K562 (cell line): ENCODE results near the gene ACSS1. TPM values are rescaled to one million over a fixed set of nuclear protein-coding genes. Genes with fewer than 3 reads are reported as not detected.

Experiments
- ATAC-seq: fragments of 200-7000 bp; cut with Tn5 transposase; 3 replicates; pipeline ENCODE4 v1.9.1; 2020; ENCODE audit warnings: moderate library complexity
- BruUV-seq: library from RNA; stranded (reverse); fragments of 400-500 nt; replicated peaks from 2 replicates; lab custom pipeline; 2021; lab: Mats Ljungman, UMichigan
- CTCF ChIA-PET: fragments of 300-600 bp; formaldehyde crosslinking; extraction: SDS; loops from one replicate; lab custom pipeline; 2021; ENCODE audit warnings: low intra/inter-chr PET ratio; lab: Yijun Ruan, JAX
- POLR2A ChIA-PET: fragments of 300-600, 350-650 bp; sonication (Branson Sonifier 250); formaldehyde crosslinking; extraction: SDS; loops from one replicate; lab custom pipeline; 2021; ENCODE audit warnings: antibody characterized with exemption, inconsistent platforms; lab: Yijun Ruan, JAX
- DNase-seq, 4 experiments: peaks; one replicate each; pipeline versions ENCODE4 v3.0.0 to v3.0.0-alpha.2; 2011 to 2018; ENCODE audit warnings: low spot score in 3 of 4, mixed read lengths in 3 of 4; ENCODE audit errors: extremely low read depth in 1 of 4
- FAIRE-seq: peaks from 2 replicates; lab custom pipeline; 2011; peaks lifted over from hg19 to GRCh38; lab: Jason Lieb, UNC
- H2AFZ ChIP-seq: 2 replicates; pipeline ENCODE4 v1.6.0; 2011; ENCODE audit warnings: low read depth, low read length, control low read depth, inconsistent platforms
- H3K27ac ChIP-seq: fragments of 200-600 bp; 3 replicates; pipeline ENCODE4 v1.8.0; 2011; ENCODE audit warnings: low read depth, mild to moderate bottlenecking, control low read depth, inconsistent platforms, low read length, moderate library complexity, mixed read lengths; ENCODE audit errors: extremely low read depth
- H3K27me3 ChIP-seq, 2 experiments: fragments of 300-600 bp in 1 of 2; 2 replicates in 1 of 2; 3 replicates in 1 of 2; pipeline versions ENCODE4 v1.6.0 to v1.8.0; 2011; ENCODE audit warnings: inconsistent platforms in 2 of 2, low read length in 2 of 2, mild to moderate bottlenecking in 1 of 2, mixed read lengths in 1 of 2, moderate library complexity in 1 of 2; ENCODE audit not compliant: control insufficient read depth in 2 of 2, insufficient read depth in 2 of 2
- H3K36me3 ChIP-seq: fragments of 300-600 bp; 3 replicates; pipeline ENCODE4 v1.8.0; 2011; ENCODE audit warnings: mild to moderate bottlenecking, low read length, inconsistent platforms; ENCODE audit not compliant: control insufficient read depth, insufficient read depth
- H3K4me1 ChIP-seq, 2 experiments: fragments of 200-600 bp in 1 of 2; replicated peaks in 1 of 2; 2 replicates in 1 of 2; 3 replicates in 1 of 2; pipeline versions ENCODE4 v1.5.1 to v1.8.0; 2011; ENCODE audit warnings: inconsistent platforms in 2 of 2, low read length in 2 of 2, mild to moderate bottlenecking in 1 of 2, mixed read lengths in 1 of 2, moderate library complexity in 1 of 2; ENCODE audit not compliant: control insufficient read depth in 2 of 2, insufficient read depth in 2 of 2
- H3K4me2 ChIP-seq: 2 replicates; pipeline ENCODE4 v1.6.1; 2011; ENCODE audit warnings: low read length, control low read depth, inconsistent platforms, mixed read lengths; ENCODE audit not compliant: insufficient read depth
- H3K4me3 ChIP-seq: fragments of 200-600 bp; sonication (generic), shearing (Covaris generic); 2 replicates; pipeline ENCODE4 v1.5.1; 2016; ENCODE audit warnings: control low read depth, inconsistent platforms
- H3K79me2 ChIP-seq: fragments of 200-600 bp; 3 replicates; pipeline ENCODE4 v1.8.0; 2011; ENCODE audit warnings: low read length, inconsistent platforms; ENCODE audit not compliant: control insufficient read depth, insufficient read depth
- H3K9ac ChIP-seq, 2 experiments: 2 replicates each; pipeline versions ENCODE4 v1.6.0 to v1.6.1; 2011; ENCODE audit warnings: low read depth in 2 of 2, low read length in 2 of 2, control low read depth in 1 of 2, inconsistent platforms in 1 of 2, mild to moderate bottlenecking in 1 of 2, mixed read lengths in 1 of 2; ENCODE audit not compliant: insufficient read depth in 1 of 2
- H3K9me1 ChIP-seq: one replicate; pipeline ENCODE4 v1.6.0; 2011; ENCODE audit warnings: inconsistent platforms, mild to moderate bottlenecking, low read length, moderate library complexity; ENCODE audit not compliant: control insufficient read depth, insufficient read depth
- H3K9me3 ChIP-seq: replicated peaks from 2 replicates; pipeline ENCODE4 v1.5.1; 2011; ENCODE audit warnings: low read depth, low read length, inconsistent platforms; ENCODE audit not compliant: control insufficient read depth, insufficient read depth
- H4K20me1 ChIP-seq: replicated peaks from 2 replicates; pipeline ENCODE4 v1.6.1; 2011; ENCODE audit warnings: low read length, inconsistent platforms, mixed read lengths; ENCODE audit not compliant: control insufficient read depth, insufficient read depth
- BCOR ChIP-seq: fragments of 450-650 bp; IDR thresholded peaks from 2 replicates; pipeline ENCODE4 v1.6.1; 2016
- BDP1 ChIP-seq: IDR thresholded peaks from 3 replicates; pipeline ENCODE4 v1.6.1; 2011; ENCODE audit not compliant: insufficient read length, insufficient read depth
- CSDE1 ChIP-seq, 2 experiments: fragments of 450-650 bp; IDR thresholded peaks; 2 replicates each; pipeline ENCODE4 v1.6.1; 2016; ENCODE audit warnings: mild to moderate bottlenecking in 1 of 2
- EWSR1 ChIP-seq: fragments of 450-650 bp; IDR thresholded peaks from 2 replicates; pipeline ENCODE4 v1.6.1; 2018; ENCODE audit warnings: borderline replicate concordance, mild to moderate bottlenecking, low read depth, moderate library complexity; ENCODE audit not compliant: partially characterized antibody
- FOXJ3 ChIP-seq: sonication (generic); formaldehyde crosslinking; IDR thresholded peaks from 2 replicates; pipeline ENCODE4 v1.4.0; 2020; ENCODE audit warnings: mild to moderate bottlenecking, missing genetic modification reagents
- HDAC1 ChIP-seq, 2 experiments: fragments of 450-650 bp; IDR thresholded peaks; 2 replicates each; pipeline ENCODE4 v1.6.1; 2016 to 2017; ENCODE audit warnings: inconsistent platforms in 1 of 2, mild to moderate bottlenecking in 1 of 2, moderate library complexity in 1 of 2
- RFX7 ChIP-seq: fragments of 250-450 bp; sonication (Bioruptor Pico); IDR thresholded peaks from 2 replicates; pipeline ENCODE4 v1.5.1; 2021; ENCODE audit warnings: mild to moderate bottlenecking
- SETDB1 ChIP-seq: IDR thresholded peaks from one replicate; pipeline ENCODE4 v1.6.1; 2012; ENCODE audit warnings: low read length, control low read depth, inconsistent platforms
- TCF7 ChIP-seq: sonication (generic); IDR thresholded peaks from 2 replicates; pipeline ENCODE4 v1.6.1; 2016; ENCODE audit warnings: antibody characterized with exemption, borderline replicate concordance
- TCF7L2 ChIP-seq: fragments of 150-350 bp; IDR thresholded peaks from 2 replicates; pipeline ENCODE4 v1.6.1; 2016; ENCODE audit warnings: low read depth, mild to moderate bottlenecking, low read length, moderate library complexity
- TRIM28 ChIP-seq: fragments of 450-650 bp; IDR thresholded peaks from 2 replicates; pipeline ENCODE4 v1.6.1; 2017
- ZHX1 ChIP-seq: fragments of 150-350 bp; conservative IDR thresholded peaks from 2 replicates; pipeline ENCODE4 v1.6.1; 2014; ENCODE audit warnings: low read length
- ZNF239 ChIP-seq: fragments of 250-450 bp; sonication (Bioruptor Pico); IDR thresholded peaks from 2 replicates; pipeline ENCODE4 v1.4.0; 2020; ENCODE audit warnings: mild to moderate bottlenecking
- ZNF311 ChIP-seq: fragments of 250-450 bp; sonication (Bioruptor Pico); IDR thresholded peaks from 2 replicates; pipeline ENCODE4 v1.4.0; 2020; ENCODE audit warnings: mild to moderate bottlenecking, moderate library complexity
- WGBS: fragments of 100-300 bp; shearing (Covaris generic); methylation state at CpG from one replicate; pipeline ENCODE4 v1.1.6; 2016; ENCODE audit warnings: low coverage, mixed read lengths; ENCODE audit not compliant: insufficient coverage; ENCODE audit errors: missing lambda C conversion rate; 5-methylcytosine and 5-hydroxymethylcytosine counted together
- in situ Hi-C: fragments of 300-500 bp; cut with MboI; formaldehyde crosslinking; loops from 4 replicates; pipeline ENCODE4 v1.15.0; 2018; ENCODE audit warnings: inconsistent platforms, mixed read lengths
- intact Hi-C: fragments of 100-400 bp; cut with micrococcal nuclease; formaldehyde crosslinking; loops from 2 replicates; pipeline ENCODE4 v1.14.2; 2022
- polyA plus RNA-seq, 8 experiments: library from polyadenylated mRNA; depleted of rRNA in 4 of 8; stranded (reverse) in 5 of 8; unstranded in 3 of 8; fragments of >200 nt; fragmentation: Nextera tagmentation in 2 of 8; fragmentation: Illumina TruSeq in 1 of 8; extraction: Ambion mirVana in 2 of 8; extraction: Trizol in 1 of 8; gene quantifications; 2 replicates each; pipeline versions ENCODE4 v1.2.1 to v1.2.3, GENCODE V29; 2011 to 2014; ENCODE audit warnings: inconsistent platforms in 1 of 8, missing spikeins in 1 of 8
- total RNA-seq, 7 experiments: library from RNA; depleted of rRNA in 6 of 7; stranded (reverse); fragments of >200 nt in 6 of 7; fragmentation: Illumina TruSeq in 2 of 7; extraction: Trizol in 2 of 7; gene quantifications; 2 replicates each; pipeline versions ENCODE4 v1.2.1 to v1.2.3, GENCODE V29; 2011 to 2021; ENCODE audit warnings: low replicate concordance in 1 of 7
- TF ChIP-seq, protein P1 (sequence below), 2 experiments: fragments of 450-650 bp; conservative IDR thresholded peaks; 2 replicates each; pipeline ENCODE4 v1.6.1; 2017; ENCODE audit warnings: mild to moderate bottlenecking in 2 of 2, moderate library complexity in 2 of 2
- TF ChIP-seq, protein P2 (sequence below): IDR thresholded peaks from 2 replicates; pipeline ENCODE4 v1.6.1; 2014; ENCODE audit warnings: antibody characterized with exemption
- TF ChIP-seq, protein P3 (sequence below): fragments of 250-450 bp; sonication (Bioruptor Pico); IDR thresholded peaks from 2 replicates; pipeline ENCODE4 v1.5.0; 2021
- TF ChIP-seq, protein P4 (sequence below): sonication (generic); formaldehyde crosslinking; IDR thresholded peaks from 2 replicates; pipeline ENCODE4 v1.9.0; 2022; ENCODE audit warnings: mild to moderate bottlenecking, missing genetic modification reagents

The ACSS1 gene
- total and polyA plus RNA-seq, 9 of the 15 experiments (the other 6 are each of a cell fraction or from before 2014, with no cell fraction given): 0.07 to 2.1 (median 0.27) TPM; not detected in 3

- no peak for DNase-seq
- no peak for FAIRE-seq
- H3K9ac ChIP-seq: no peak overlapping the region
- H4K20me1 ChIP-seq: no peaks in the 10 kb centered on the region
- H3K79me2 ChIP-seq: peaks cover 10% of the 10 kb centered on the region
- no peak overlapping the region for H2AFZ ChIP-seq
- H3K27me3 ChIP-seq: no peaks in the 10 kb centered on the region
- H3K4me3 ChIP-seq: no peak overlapping the region
- H3K27ac ChIP-seq: no peak overlapping the region
- in situ Hi-C loops: no loop called here
- BruUV-seq: no TSS peak
- no peaks in the 10 kb centered on the region for H3K9me3 ChIP-seq
- intact Hi-C loops: no loop called here
- ChIA-PET CTCF (no interaction called here), POLR2A (no interaction called here)
- 40% methylated on average over 2 of the region's 3 CpGs for WGBS
- H3K4me1 ChIP-seq: no peaks in the 10 kb centered on the region; a peak in 1 of 5 replicates
- H3K9me1 ChIP-seq: no peaks in the 10 kb centered on the region
- TF ChIP-seq, protein P1, sequence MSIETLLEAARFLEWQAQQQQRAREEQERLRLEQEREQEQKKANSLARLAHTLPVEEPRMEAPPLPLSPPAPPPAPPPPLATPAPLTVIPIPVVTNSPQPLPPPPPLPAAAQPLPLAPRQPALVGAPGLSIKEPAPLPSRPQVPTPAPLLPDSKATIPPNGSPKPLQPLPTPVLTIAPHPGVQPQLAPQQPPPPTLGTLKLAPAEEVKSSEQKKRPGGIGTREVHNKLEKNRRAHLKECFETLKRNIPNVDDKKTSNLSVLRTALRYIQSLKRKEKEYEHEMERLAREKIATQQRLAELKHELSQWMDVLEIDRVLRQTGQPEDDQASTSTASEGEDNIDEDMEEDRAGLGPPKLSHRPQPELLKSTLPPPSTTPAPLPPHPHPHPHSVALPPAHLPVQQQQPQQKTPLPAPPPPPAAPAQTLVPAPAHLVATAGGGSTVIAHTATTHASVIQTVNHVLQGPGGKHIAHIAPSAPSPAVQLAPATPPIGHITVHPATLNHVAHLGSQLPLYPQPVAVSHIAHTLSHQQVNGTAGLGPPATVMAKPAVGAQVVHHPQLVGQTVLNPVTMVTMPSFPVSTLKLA (conservative IDR thresholded peaks at IDR 0.05): no peak
- TF ChIP-seq TRIM28 (no peak), HDAC1 (IDR thresholded peaks at IDR 0.05) (no peak), TCF7L2 (no peak), BDP1 (no peak), ZHX1 (no peak), BCOR (no peak), RFX7 (no peak), ZNF239 (CRISPR knock-in tag) (no peak), ZNF311 (no peak), FOXJ3 (no peak), SETDB1 (no peak), CSDE1 (IDR thresholded peaks at IDR 0.05) (no peak), TCF7 (no peak), EWSR1 (no peak)
- TF ChIP-seq, protein P2, sequence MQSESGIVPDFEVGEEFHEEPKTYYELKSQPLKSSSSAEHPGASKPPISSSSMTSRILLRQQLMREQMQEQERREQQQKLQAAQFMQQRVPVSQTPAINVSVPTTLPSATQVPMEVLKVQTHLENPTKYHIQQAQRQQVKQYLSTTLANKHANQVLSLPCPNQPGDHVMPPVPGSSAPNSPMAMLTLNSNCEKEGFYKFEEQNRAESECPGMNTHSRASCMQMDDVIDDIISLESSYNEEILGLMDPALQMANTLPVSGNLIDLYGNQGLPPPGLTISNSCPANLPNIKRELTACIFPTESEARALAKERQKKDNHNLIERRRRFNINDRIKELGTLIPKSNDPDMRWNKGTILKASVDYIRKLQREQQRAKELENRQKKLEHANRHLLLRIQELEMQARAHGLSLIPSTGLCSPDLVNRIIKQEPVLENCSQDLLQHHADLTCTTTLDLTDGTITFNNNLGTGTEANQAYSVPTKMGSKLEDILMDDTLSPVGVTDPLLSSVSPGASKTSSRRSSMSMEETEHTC: no peak
- TF ChIP-seq, protein P3, sequence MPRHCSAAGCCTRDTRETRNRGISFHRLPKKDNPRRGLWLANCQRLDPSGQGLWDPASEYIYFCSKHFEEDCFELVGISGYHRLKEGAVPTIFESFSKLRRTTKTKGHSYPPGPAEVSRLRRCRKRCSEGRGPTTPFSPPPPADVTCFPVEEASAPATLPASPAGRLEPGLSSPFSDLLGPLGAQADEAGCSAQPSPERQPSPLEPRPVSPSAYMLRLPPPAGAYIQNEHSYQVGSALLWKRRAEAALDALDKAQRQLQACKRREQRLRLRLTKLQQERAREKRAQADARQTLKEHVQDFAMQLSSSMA (CRISPR knock-in tag): no peak
- TF ChIP-seq, protein P4, sequence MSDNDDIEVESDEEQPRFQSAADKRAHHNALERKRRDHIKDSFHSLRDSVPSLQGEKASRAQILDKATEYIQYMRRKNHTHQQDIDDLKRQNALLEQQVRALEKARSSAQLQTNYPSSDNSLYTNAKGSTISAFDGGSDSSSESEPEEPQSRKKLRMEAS (CRISPR knock-in tag): no peak
- no peak for ATAC-seq
- no peak overlapping the region for H3K4me2 ChIP-seq
- H3K36me3 ChIP-seq: peaks cover 30% of the 10 kb centered on the region; the same call in 2 of the 3 replicates
Observed at GRCh38 chr20:24984961-24985640, 72.8 kb downstream of the ACSS1 start.
